Large intestine (tissue), 3 donors: ENCODE measurements around the gene MAP7D1. TPM values are rescaled to one million over a fixed set of nuclear protein-coding genes. Genes with fewer than 3 reads are reported as not detected.
"Not testable (repeated sequence)": the region's sequence is repeated elsewhere in the genome, so short reads cannot be mapped to it uniquely, and the experiment has no call there.

Source experiments
- DNase-seq, 2 donors: peaks; one replicate each; pipeline versions ENCODE4 v3.0.0 to v3.0.0-alpha.2; 2013
- H3K27ac ChIP-seq: one replicate; pipeline ENCODE4 v1.5.1; 2013; ENCODE audit warnings: low read length
- H3K27me3 ChIP-seq: 2 replicates; pipeline ENCODE4 v1.6.1; 2013; ENCODE audit warnings: low read length; ENCODE audit not compliant: control insufficient read depth, insufficient read depth
- H3K36me3 ChIP-seq: 2 replicates; pipeline ENCODE4 v1.6.1; 2013; ENCODE audit warnings: low read length; ENCODE audit not compliant: control insufficient read depth, insufficient read depth
- H3K4me1 ChIP-seq: one replicate; pipeline ENCODE4 v1.6.1; 2013; ENCODE audit warnings: low read length; ENCODE audit not compliant: control insufficient read depth, insufficient read depth
- H3K4me3 ChIP-seq: one replicate; pipeline ENCODE4 v1.5.1; 2013; ENCODE audit warnings: low read length
- H3K9me3 ChIP-seq: one replicate; pipeline ENCODE4 v1.6.1; 2013; ENCODE audit warnings: mild to moderate bottlenecking, low read depth, low read length, moderate library complexity; ENCODE audit not compliant: control insufficient read depth
- WGBS: methylation state at CpG from one replicate; pipeline ENCODE4 v1.1.5; 2013; ENCODE audit warnings: low lambda C conversion rate; ENCODE audit not compliant: insufficient coverage; 5-methylcytosine and 5-hydroxymethylcytosine counted together
- polyA plus RNA-seq: library from polyadenylated mRNA; unstranded; fragments of 120-200 nt; gene quantifications from one replicate; pipeline ENCODE4 v1.2.1, GENCODE V29; 2013

MAP7D1 gene
- polyA plus RNA-seq, 1 donor, result 38.6 TPM

- peaks cover 11% of the 10 kb centered on the region for H3K4me1 ChIP-seq
- WGBS, result 100% methylated on average over 1 of the region's 7 CpGs
- H3K9me3 ChIP-seq, H3K36me3 ChIP-seq, DNase-seq, H3K4me3 ChIP-seq, H3K27me3 ChIP-seq, H3K27ac ChIP-seq: not testable (repeated sequence)
These were observed 65.9 kb downstream of the MAP7D1 start for GRCh38 chr1:36221901-36222300.

- Histone ChIP-seq H3K27ac (peak overlapping the region; percentile 97), H3K4me1 (peaks cover 11% of the 10 kb centered on the region), H3K36me3 (peaks cover 7% of the 10 kb centered on the region), H3K4me3 (peak overlapping the region; percentile 72), H3K9me3 (no peaks in the 10 kb centered on the region), H3K27me3 (no peaks in the 10 kb centered on the region)
- WGBS, result 55% methylated on average over 7 of the region's 33 CpGs
- no peak for DNase-seq
These were observed 66.8 kb downstream of the MAP7D1 start for GRCh38 chr1:36222481-36223380.

GRCh38 chr1:36223381-36223995 is 67.5 kb downstream of the MAP7D1 start:
- peak; percentile 52 to 74 for DNase-seq
- Histone ChIP-seq H3K27me3 (no peaks in the 10 kb centered on the region), H3K4me3 (peak overlapping the region; percentile 72), H3K36me3 (peaks cover 12% of the 10 kb centered on the region), H3K27ac (peak overlapping the region; percentile 97), H3K4me1 (peaks cover 11% of the 10 kb centered on the region), H3K9me3 (no peaks in the 10 kb centered on the region)
- no CpG with 5 or more reads among the region's 16 CpGs for WGBS

- peak; percentile 100 for DNase-seq
- H3K4me1 ChIP-seq, result peaks cover 11% of the 10 kb centered on the region
- 0% methylated on average over 3 of the region's 45 CpGs for WGBS
These were observed 68.1 kb downstream of the MAP7D1 start, which contains the start of gene THRAP3 for GRCh38 chr1:36223996-36224536. THRAP3 (plus strand) TSS chr1:36224443; CDS start chr1:36282564, 58,121 bp downstream.

GRCh38 chr1:36224537-36225282 is 68.8 kb downstream of the MAP7D1 start:
- Histone ChIP-seq H3K4me3 (peak overlapping the region; percentile 68), H3K4me1 (peaks cover 11% of the 10 kb centered on the region), H3K27ac (peak overlapping the region; percentile 96), H3K36me3 (peaks cover 15% of the 10 kb centered on the region), H3K27me3 (no peaks in the 10 kb centered on the region), H3K9me3 (no peaks in the 10 kb centered on the region)
- no CpG with 5 or more reads among the region's 29 CpGs for WGBS
- DNase-seq, result no peak

More at GRCh38 chr1:36223996-36224536, 68.1 kb downstream of the MAP7D1 start, which contains the start of gene THRAP3:
- Histone ChIP-seq H3K36me3 (peaks cover 15% of the 10 kb centered on the region), H3K27ac (peak within 1 kb of the TSS; percentile 97), H3K4me3 (peak within 1 kb of the TSS; percentile 72), H3K9me3 (no peaks in the 10 kb centered on the region), H3K27me3 (no peaks in the 10 kb centered on the region)

- WGBS, result no CpG with 5 or more reads among the region's 10 CpGs
- peaks cover 11% of the 10 kb centered on the region for H3K4me1 ChIP-seq
These were observed 69.4 kb downstream of the MAP7D1 start for GRCh38 chr1:36225283-36225899.

GRCh38 chr1:36230279-36230678 is 74.3 kb downstream of the MAP7D1 start:
- WGBS, result 80% methylated on average over 1 of the region's 12 CpGs
- peaks cover 40% of the 10 kb centered on the region for H3K36me3 ChIP-seq
- H3K4me1 ChIP-seq, H3K27ac ChIP-seq, H3K4me3 ChIP-seq, DNase-seq, H3K27me3 ChIP-seq, H3K9me3 ChIP-seq: not testable (repeated sequence)

More at GRCh38 chr1:36225283-36225899, 69.4 kb downstream of the MAP7D1 start:
- Histone ChIP-seq H3K27me3 (no peaks in the 10 kb centered on the region), H3K27ac (peak overlapping the region; percentile 96), H3K4me3 (peak overlapping the region; percentile 68), H3K36me3 (peaks cover 20% of the 10 kb centered on the region), H3K9me3 (no peaks in the 10 kb centered on the region)
- no peak for DNase-seq

Other genes with a start within 250 kb of the MAP7D1 start
- gene AGO3, start 225.1 kb upstream of the MAP7D1 start, polyA plus RNA-seq, result 9.9 TPM
- gene TEKT2, start 72.1 kb upstream of the MAP7D1 start, polyA plus RNA-seq, result 1.7 TPM
- 35.0 TPM for gene ADPRS, start 67.3 kb upstream of the MAP7D1 start, polyA plus RNA-seq
- gene COL8A2, start 30.9 kb upstream of the MAP7D1 start, polyA plus RNA-seq, result 1.8 TPM
- gene TRAPPC3, start 6.7 kb upstream of the MAP7D1 start, polyA plus RNA-seq, result 65.2 TPM
- gene THRAP3, start 68.3 kb downstream of the MAP7D1 start, polyA plus RNA-seq, result 94.3 TPM
- 24.2 TPM for gene SH3D21, start 150.2 kb downstream of the MAP7D1 start, polyA plus RNA-seq
- gene EVA1B, start 167.5 kb downstream of the MAP7D1 start, polyA plus RNA-seq, result 33.0 TPM
- 36.6 TPM for gene STK40, start 229.8 kb downstream of the MAP7D1 start, polyA plus RNA-seq
- gene LSM10, start 241.7 kb downstream of the MAP7D1 start, polyA plus RNA-seq, result 28.3 TPM